HEK293 (cell line): ENCODE data around the gene RAD23B.

Source experiments
- CTCF ChIP-seq: fragments of 450-650 bp; formaldehyde crosslinking; IDR thresholded peaks from 2 replicates; pipeline ENCODE4 v1.5.1; 2016; ENCODE audit warnings: missing biosample characterization, missing genetic modification characterization
- GLI4 ChIP-seq: fragments of 450-650 bp; formaldehyde crosslinking; IDR thresholded peaks from 2 replicates; pipeline ENCODE4 v1.5.1; 2016; ENCODE audit warnings: missing biosample characterization, missing genetic modification characterization
- KLF7 ChIP-seq: fragments of 450-650 bp; formaldehyde crosslinking; IDR thresholded peaks from 2 replicates; pipeline ENCODE4 v1.5.1; 2016; ENCODE audit warnings: missing biosample characterization, missing genetic modification characterization, borderline replicate concordance

GRCh38 chr9:107258919-107259318, 24.2 kb upstream of the RAD23B start:
- TF ChIP-seq CTCF (no peak), KLF7 (no peak), GLI4 (no peak)
